ENCODE results near the gene DCAKD. TPM values are rescaled to one million over a fixed set of nuclear protein-coding genes. Genes with fewer than 3 reads are reported as not detected.

Gene DCAKD
- total RNA-seq, 1 experiment from 2014 or later = 57.7 TPM

DNA sequence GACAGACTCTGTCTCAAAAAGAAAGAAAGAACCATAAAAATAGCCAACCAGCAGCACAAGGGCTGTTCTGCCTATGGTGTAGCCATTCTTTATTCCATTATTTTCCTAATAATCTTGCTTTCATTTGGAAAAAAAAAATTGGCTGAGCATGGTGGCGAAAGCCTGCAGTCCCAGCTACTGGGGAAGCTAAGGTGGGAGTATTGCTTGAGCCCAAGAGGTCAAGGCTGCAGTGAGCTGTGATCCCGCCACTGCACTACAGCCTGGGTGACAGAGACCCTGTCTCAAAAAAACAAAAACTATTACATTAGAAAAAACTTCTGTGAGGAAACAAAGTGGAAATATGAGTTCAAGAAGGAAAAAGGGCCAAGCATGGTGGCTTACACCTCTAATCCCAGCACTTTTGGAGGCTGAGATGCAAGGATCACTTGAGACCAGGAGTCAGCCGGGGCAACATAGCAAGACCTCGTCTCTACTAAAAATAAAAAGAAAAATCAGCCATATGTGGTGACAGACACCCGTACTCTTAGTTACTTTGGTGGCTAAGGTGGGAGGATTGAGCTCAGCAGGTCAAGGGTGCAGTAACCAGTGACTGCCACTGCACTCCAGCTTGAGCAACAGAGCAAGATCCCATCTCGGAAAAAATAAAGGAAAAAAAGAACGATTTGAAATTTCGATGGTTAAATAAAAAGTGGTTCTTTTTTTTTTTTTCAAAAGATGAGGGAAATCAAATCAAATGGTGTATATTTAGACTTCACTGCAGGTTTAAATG is 2.5 kb downstream of the DCAKD start:
- peak overlapping the region; percentile 79 for H3K27ac Mint-ChIP-seq
- H3K4me1 Mint-ChIP-seq = peaks cover 33% of the 10 kb centered on the region
- H3K9me3 Mint-ChIP-seq = no peaks in the 10 kb centered on the region
- ChIA-PET CTCF (interaction anchor here (0.6 to 3.4 kb wide), 9 partner anchors 9 to 767 kb away, joined by 3 to 16 read pairs (median 5); partner anchors contain the start of genes ACBD4 and NMT1), POLR2A (interaction anchor here (0.6 kb wide), 2 partner anchors 78 to 112 kb away, joined by 3 read pairs; no protein-coding TSS in a partner anchor)
- H3K27me3 Mint-ChIP-seq (ENCODE audit: low read depth) = no peaks in the 10 kb centered on the region
- 0 out of 2 replicates have a peak overlapping the region, but pooled peaks have one; percentile 1 for H3K4me3 Mint-ChIP-seq
- peak; percentile 91 for TF ChIP-seq ZNF121 (CRISPR knock-in tag; IDR thresholded peaks at IDR 0.05)
- no peak for TF ChIP-seq ETV6 (CRISPR knock-in tag; IDR thresholded peaks at IDR 0.05)
- TF ChIP-seq, protein P1, sequence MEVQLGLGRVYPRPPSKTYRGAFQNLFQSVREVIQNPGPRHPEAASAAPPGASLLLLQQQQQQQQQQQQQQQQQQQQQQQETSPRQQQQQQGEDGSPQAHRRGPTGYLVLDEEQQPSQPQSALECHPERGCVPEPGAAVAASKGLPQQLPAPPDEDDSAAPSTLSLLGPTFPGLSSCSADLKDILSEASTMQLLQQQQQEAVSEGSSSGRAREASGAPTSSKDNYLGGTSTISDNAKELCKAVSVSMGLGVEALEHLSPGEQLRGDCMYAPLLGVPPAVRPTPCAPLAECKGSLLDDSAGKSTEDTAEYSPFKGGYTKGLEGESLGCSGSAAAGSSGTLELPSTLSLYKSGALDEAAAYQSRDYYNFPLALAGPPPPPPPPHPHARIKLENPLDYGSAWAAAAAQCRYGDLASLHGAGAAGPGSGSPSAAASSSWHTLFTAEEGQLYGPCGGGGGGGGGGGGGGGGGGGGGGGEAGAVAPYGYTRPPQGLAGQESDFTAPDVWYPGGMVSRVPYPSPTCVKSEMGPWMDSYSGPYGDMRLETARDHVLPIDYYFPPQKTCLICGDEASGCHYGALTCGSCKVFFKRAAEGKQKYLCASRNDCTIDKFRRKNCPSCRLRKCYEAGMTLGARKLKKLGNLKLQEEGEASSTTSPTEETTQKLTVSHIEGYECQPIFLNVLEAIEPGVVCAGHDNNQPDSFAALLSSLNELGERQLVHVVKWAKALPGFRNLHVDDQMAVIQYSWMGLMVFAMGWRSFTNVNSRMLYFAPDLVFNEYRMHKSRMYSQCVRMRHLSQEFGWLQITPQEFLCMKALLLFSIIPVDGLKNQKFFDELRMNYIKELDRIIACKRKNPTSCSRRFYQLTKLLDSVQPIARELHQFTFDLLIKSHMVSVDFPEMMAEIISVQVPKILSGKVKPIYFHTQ (CRISPR knock-in tag; IDR thresholded peaks at IDR 0.05) = no peak
- no peak for TF ChIP-seq ZNF671 (CRISPR knock-in tag; IDR thresholded peaks at IDR 0.05)
- TF ChIP-seq, protein P2, sequence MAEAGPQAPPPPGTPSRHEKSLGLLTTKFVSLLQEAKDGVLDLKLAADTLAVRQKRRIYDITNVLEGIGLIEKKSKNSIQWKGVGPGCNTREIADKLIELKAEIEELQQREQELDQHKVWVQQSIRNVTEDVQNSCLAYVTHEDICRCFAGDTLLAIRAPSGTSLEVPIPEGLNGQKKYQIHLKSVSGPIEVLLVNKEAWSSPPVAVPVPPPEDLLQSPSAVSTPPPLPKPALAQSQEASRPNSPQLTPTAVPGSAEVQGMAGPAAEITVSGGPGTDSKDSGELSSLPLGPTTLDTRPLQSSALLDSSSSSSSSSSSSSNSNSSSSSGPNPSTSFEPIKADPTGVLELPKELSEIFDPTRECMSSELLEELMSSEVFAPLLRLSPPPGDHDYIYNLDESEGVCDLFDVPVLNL (CRISPR knock-in tag; IDR thresholded peaks at IDR 0.05; ENCODE audit: borderline replicate concordance, low read depth) = no peak
- no peak for ATAC-seq
- no peak for DNase-seq (ENCODE audit: low spot score)
- no peaks in the 10 kb centered on the region for H3K36me3 Mint-ChIP-seq

DNA sequence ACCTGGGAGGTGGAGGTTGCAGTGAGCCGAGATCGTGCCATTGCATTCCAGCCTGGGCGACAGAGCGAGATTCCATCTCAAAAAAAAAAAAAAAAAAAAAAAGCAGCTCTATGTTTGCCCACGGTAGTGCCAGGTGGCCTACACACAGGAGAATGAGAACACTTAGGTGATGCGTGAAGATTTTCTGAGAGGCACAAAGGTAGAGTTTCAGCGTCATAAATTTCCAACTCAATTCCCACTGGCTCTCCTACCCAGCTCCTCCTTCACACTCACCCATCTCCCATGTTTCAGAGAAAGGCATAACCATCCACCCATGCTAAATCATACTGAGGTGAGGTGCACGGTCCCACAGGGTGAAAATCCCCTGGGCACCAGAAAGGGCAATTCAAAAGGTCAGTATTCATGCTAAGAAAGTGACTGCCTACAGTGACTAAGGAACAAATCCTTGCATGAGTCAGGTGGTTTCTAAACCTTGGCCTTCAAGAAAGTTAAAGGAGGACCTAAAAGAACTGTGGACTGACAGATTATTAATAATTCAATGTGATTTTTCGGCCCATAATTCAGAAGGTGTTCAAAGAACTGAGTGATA is 4.8 kb downstream of the DCAKD start:
- Mint-ChIP-seq H3K9me3 (no peaks in the 10 kb centered on the region), H3K27ac (peak overlapping the region; percentile 90), H3K36me3 (no peaks in the 10 kb centered on the region), H3K27me3 (ENCODE audit: low read depth) (no peaks in the 10 kb centered on the region), H3K4me1 (peaks cover 47% of the 10 kb centered on the region), H3K4me3 (no peak overlapping the region)
- TF ChIP-seq, protein P2 (CRISPR knock-in tag; IDR thresholded peaks at IDR 0.05; ENCODE audit: borderline replicate concordance, low read depth) = no peak
- TF ChIP-seq ETV6 (CRISPR knock-in tag; IDR thresholded peaks at IDR 0.05) (no peak), CREB1 (CRISPR knock-in tag; IDR thresholded peaks at IDR 0.05) (no peak), NFYB (CRISPR knock-in tag; conservative IDR thresholded peaks at IDR 0.05; ENCODE audit: low read depth) (no peak), GTF2I (CRISPR knock-in tag; conservative IDR thresholded peaks at IDR 0.05) (no peak), ZNF121 (CRISPR knock-in tag; IDR thresholded peaks at IDR 0.05) (no peak)
- TF ChIP-seq, protein P3, sequence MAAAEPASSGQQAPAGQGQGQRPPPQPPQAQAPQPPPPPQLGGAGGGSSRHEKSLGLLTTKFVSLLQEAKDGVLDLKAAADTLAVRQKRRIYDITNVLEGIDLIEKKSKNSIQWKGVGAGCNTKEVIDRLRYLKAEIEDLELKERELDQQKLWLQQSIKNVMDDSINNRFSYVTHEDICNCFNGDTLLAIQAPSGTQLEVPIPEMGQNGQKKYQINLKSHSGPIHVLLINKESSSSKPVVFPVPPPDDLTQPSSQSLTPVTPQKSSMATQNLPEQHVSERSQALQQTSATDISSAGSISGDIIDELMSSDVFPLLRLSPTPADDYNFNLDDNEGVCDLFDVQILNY (CRISPR knock-in tag; IDR thresholded peaks at IDR 0.05) = no peak
- TF ChIP-seq, protein P4, sequence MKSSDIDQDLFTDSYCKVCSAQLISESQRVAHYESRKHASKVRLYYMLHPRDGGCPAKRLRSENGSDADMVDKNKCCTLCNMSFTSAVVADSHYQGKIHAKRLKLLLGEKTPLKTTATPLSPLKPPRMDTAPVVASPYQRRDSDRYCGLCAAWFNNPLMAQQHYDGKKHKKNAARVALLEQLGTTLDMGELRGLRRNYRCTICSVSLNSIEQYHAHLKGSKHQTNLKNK (CRISPR knock-in tag; IDR thresholded peaks at IDR 0.05) = no peak
- TF ChIP-seq, protein P5, sequence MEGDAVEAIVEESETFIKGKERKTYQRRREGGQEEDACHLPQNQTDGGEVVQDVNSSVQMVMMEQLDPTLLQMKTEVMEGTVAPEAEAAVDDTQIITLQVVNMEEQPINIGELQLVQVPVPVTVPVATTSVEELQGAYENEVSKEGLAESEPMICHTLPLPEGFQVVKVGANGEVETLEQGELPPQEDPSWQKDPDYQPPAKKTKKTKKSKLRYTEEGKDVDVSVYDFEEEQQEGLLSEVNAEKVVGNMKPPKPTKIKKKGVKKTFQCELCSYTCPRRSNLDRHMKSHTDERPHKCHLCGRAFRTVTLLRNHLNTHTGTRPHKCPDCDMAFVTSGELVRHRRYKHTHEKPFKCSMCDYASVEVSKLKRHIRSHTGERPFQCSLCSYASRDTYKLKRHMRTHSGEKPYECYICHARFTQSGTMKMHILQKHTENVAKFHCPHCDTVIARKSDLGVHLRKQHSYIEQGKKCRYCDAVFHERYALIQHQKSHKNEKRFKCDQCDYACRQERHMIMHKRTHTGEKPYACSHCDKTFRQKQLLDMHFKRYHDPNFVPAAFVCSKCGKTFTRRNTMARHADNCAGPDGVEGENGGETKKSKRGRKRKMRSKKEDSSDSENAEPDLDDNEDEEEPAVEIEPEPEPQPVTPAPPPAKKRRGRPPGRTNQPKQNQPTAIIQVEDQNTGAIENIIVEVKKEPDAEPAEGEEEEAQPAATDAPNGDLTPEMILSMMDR (IDR thresholded peaks at IDR 0.05) = no peak
- TF ChIP-seq, protein P6, sequence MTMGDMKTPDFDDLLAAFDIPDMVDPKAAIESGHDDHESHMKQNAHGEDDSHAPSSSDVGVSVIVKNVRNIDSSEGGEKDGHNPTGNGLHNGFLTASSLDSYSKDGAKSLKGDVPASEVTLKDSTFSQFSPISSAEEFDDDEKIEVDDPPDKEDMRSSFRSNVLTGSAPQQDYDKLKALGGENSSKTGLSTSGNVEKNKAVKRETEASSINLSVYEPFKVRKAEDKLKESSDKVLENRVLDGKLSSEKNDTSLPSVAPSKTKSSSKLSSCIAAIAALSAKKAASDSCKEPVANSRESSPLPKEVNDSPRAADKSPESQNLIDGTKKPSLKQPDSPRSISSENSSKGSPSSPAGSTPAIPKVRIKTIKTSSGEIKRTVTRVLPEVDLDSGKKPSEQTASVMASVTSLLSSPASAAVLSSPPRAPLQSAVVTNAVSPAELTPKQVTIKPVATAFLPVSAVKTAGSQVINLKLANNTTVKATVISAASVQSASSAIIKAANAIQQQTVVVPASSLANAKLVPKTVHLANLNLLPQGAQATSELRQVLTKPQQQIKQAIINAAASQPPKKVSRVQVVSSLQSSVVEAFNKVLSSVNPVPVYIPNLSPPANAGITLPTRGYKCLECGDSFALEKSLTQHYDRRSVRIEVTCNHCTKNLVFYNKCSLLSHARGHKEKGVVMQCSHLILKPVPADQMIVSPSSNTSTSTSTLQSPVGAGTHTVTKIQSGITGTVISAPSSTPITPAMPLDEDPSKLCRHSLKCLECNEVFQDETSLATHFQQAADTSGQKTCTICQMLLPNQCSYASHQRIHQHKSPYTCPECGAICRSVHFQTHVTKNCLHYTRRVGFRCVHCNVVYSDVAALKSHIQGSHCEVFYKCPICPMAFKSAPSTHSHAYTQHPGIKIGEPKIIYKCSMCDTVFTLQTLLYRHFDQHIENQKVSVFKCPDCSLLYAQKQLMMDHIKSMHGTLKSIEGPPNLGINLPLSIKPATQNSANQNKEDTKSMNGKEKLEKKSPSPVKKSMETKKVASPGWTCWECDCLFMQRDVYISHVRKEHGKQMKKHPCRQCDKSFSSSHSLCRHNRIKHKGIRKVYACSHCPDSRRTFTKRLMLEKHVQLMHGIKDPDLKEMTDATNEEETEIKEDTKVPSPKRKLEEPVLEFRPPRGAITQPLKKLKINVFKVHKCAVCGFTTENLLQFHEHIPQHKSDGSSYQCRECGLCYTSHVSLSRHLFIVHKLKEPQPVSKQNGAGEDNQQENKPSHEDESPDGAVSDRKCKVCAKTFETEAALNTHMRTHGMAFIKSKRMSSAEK (CRISPR knock-in tag; IDR thresholded peaks at IDR 0.05; ENCODE audit: borderline replicate concordance) = no peak
- ATAC-seq (no peak), DNase-seq (ENCODE audit: low spot score) (no peak)
- POLR2A ChIA-PET = interaction anchor here (0.7 to 0.9 kb wide), 3 partner anchors 21 to 80 kb away, joined by 3 to 5 read pairs (median 3); no protein-coding TSS in a partner anchor
- CTCF ChIA-PET = interaction anchor here (0.6 to 1.6 kb wide), 4 partner anchors 13 to 151 kb away, joined by 3 to 8 read pairs (median 3); partner anchors contain the start of gene ACBD4
